Mesenteric fat pad (tissue), 1 donor: ENCODE measurements around the gene MAP4K5. TPM values are rescaled to one million over a fixed set of nuclear protein-coding genes. Genes with fewer than 3 reads are reported as not detected.
"Not testable (repeated sequence)": the region's sequence is repeated elsewhere in the genome, so short reads cannot be mapped to it uniquely, and the experiment has no call there.

Experiments
- DNase-seq: peaks from one replicate; pipeline ENCODE4 v3.0.0-alpha.2; 2020; ENCODE audit warnings: low spot score
- long read RNA-seq: library from polyadenylated mRNA; unstranded; transcript quantifications from one replicate; pipeline ENCODE4 v2.0.0, GENCODE V29; 2020
- total RNA-seq: library from RNA; stranded (reverse); fragmentation: NEBNext Ultra II Directional; extraction: Animal tissue kit (Norgen Biotek cat#: 25700); gene quantifications from one replicate; pipeline ENCODE4 v1.2.1, GENCODE V29; 2021
- donor health status: DM: yes; HTN: yes; CAD: no.

The MAP4K5 gene
- total RNA-seq: 52.6 TPM
- long read RNA-seq, partial matches to known transcripts: 19 of 31 reads
- long read RNA-seq, other reads (novel, unspliced or antisense): 12 of 31 reads

DNA sequence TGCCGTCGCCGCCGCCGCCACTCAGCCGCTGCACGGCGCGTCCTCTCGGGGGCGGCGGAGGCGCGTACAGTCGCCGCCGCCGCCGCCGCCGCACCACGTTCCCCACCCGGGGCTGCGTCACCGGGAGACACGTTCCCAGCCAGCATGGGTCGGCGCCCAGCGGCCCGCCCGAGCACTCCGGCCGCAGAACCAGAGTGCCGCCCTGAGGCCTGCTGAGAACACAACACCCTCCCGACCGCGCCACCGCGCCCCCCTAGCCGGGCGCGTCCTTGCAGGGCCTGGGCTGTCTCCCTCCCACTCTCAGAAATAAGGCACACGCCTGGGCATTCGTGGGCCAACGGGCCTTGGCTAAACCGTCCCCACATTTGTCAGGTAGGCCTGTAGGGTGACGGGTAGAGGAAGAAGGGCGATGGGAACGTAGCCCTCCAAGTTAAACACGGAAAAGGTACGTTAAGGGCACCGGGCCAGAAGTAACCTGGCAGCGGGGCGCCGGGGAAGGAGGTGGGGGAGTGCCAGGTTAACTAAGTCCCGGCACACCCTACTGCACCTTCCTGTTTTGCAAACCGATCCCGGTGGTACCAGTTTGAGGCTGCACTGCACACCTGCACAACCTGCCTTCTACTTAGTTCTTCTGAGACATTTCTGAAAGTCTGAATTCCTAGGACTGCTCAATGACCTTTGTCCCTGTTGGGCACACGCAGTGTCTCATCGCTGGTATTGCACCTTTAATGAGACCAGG, at the start of gene MAP4K5:
Gene MAP4K5, minus strand, starts transcription at position 68 of the 739 bp plus-strand sequence. CDS start 520 bp downstream, outside the sequence.
- peak; percentile 97 for DNase-seq

GRCh38 chr14:50578433-50578832, 46.1 kb upstream of the MAP4K5 start:
- DNase-seq: no peak

- no peak for DNase-seq
These were observed 45.6 kb upstream of the MAP4K5 start for GRCh38 chr14:50577982-50578381.

DNA sequence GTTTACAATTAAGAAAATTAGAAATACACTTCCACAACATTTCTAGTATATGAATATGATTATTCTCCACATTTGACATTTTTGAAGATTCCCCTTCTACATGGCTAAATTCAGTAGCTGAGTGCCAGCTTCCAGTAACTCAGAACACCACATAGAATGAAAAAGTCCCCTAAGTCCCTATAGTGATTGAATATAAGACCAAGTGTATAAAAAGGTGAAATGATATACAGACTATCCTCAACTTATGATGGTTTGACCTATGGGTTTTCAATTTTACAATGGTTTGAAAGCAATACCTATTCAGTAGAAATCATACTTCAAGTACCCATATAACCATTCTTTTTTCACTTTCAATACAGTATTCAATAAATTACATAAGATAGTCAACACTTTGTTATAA, 43.4 kb upstream of the MAP4K5 start:
- no peak for DNase-seq

GRCh38 chr14:50573862-50574261, 41.5 kb upstream of the MAP4K5 start:
- no peak for DNase-seq

- DNase-seq: no peak
These were observed 37.4 kb upstream of the MAP4K5 start for GRCh38 chr14:50569714-50570274.

GRCh38 chr14:50562841-50563240, 30.5 kb upstream of the MAP4K5 start:
- no peak for DNase-seq

DNA sequence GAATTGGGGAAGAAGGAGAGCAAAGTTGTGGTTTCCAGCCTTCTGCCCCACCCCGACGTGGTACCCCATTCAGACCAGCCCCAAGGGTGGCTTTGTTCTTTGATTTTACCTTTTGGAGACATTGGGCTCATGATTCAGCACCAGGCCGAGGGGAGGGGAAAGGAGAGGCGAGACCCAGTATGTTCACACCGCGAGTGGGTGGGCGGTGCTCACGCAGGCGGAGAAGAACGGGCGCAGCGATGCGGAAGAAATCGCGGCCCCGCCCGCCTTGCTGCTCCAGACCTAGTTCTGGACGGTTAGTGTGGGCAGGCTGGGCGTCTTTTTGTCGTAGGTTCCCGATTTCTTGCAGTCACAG, 28.5 kb upstream of the MAP4K5 start:
- no peak for DNase-seq

GRCh38 chr14:50559990-50560930, 27.9 kb upstream of the MAP4K5 start, which contains the start of gene ATL1:
Gene ATL1 (plus strand): TSS chr14:50560145. CDS start chr14:50560266, 121 bp downstream.
- DNase-seq: no peak

DNA sequence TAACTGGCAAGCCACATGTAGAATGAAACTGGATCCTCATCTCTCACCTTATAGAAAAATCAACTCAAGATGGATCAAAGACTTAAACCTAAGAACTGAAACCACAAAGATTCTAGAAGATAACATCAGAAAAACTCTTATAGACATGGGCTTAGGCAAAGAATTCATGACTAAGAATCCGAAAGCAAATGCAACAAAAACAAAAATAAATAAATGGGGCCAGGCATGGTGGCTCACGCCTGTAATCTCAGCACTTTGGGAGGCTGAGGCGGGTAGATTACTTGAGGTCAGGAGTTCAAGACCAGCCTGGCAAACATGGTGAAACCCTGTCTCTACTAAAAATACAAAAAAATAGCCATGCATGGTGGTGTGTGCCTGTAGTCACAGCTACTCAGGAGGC, 20.4 kb upstream of the MAP4K5 start:
- DNase-seq: not testable (repeated sequence)

GRCh38 chr14:50551877-50552276, 19.5 kb upstream of the MAP4K5 start:
- no peak for DNase-seq

- DNase-seq: no peak
These were observed 17.9 kb upstream of the MAP4K5 start for GRCh38 chr14:50550294-50550693.

GRCh38 chr14:50545618-50546017, 13.2 kb upstream of the MAP4K5 start:
- no peak for DNase-seq

DNA sequence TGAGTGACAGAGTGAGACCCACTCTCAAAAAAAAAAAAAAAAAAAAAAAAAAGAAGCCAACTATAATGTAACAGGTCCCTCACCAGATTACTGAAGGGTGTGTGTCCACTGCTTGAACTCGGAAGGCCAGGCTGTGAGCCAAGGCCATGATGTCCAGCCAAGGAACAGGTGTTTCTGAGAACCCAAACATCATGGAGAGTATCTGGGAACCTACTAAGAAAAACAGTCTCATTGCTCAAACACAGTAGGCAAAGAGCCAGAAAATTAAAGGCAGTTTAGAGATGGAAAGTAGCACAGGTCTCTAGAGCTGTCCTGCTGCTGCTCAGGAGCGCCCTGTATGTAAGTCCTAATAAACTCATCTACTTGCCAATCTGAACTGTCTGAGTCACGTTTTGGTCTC, 12.5 kb upstream of the MAP4K5 start:
- DNase-seq: no peak

DNA sequence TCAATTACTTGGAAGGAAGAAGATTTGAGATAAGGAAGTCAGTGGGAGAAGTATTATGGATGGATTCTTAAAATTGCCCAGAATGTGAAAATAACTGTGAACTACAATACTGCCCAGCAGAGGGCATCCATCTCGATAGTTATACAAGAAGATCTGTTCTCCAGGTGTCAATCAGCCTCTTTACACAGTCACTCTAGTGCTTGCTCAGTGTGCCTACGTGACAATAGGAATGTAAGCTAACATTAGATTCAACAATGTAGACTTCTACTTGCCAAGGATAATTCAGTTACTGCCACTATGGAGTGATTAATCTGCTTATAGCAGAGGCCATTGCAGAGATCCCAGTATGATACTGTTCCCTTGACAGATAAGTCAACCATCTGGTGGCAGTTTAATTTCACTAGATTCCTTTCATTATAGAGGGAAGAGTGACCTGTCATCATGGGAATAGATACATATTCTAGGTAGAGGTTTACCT, 10.6 kb upstream of the MAP4K5 start:
- no peak for DNase-seq

DNA sequence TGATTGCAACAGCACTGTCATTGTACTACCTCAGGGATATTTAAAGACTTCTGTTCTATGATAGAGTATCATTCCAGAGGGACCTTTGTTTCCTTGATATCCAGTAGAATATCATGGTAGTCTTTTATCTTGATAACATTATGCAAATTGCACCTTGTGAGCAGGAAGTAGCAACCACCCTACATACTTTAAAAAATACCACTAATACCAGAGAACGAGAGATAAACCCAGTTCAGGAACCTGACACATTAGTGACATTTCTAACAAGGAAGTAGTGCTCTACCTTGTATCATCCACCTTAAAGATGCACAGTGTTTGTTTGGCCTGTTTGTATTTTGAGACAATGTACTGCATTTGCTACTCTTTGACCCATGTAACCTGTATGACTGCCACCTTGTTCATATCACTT, 8.8 kb upstream of the MAP4K5 start:
- no peak for DNase-seq

DNA sequence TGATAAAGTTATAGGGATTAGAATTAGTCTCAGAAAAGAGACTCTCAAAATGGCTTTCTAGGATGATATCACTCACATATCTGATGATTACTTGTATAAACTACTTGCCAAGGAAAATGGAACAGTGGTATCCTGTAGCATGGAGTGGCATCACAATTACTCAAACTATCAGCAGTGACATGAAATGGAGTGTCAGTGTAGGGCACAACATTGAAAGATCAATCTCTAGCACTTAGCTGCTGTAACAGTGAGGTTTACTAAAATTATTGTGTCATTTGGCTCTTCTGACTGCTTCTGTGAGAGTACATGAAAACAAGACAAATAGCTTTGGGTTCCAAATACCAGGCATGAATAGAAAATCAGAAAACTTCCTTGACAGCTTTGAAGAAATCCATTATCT, 6.7 kb upstream of the MAP4K5 start:
- no peak for DNase-seq

DNA sequence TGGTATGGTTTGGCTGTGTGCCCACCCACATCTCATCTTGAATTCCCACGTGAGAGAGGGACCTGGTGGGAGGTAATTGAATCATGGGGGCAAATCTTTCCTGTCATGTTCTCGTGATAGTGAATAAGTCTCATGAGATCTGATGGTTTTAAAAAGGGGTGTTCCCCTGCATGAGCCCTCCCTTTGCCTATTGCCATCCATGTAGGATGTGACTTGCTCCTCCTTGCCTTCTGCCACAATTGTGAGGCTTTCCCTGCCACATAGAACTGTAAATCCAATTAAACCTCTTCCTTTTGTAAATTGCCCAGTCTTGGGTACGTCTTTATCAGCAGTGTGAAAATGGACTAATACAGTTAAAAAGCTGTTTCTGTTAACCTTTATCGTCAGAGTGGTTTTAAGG, 5.7 kb upstream of the MAP4K5 start:
- not testable (repeated sequence) for DNase-seq

GRCh38 chr14:50534997-50535396, 2.6 kb upstream of the MAP4K5 start:
- DNase-seq: no peak

GRCh38 chr14:50534416-50534815, 2.0 kb upstream of the MAP4K5 start:
- no peak for DNase-seq

DNA sequence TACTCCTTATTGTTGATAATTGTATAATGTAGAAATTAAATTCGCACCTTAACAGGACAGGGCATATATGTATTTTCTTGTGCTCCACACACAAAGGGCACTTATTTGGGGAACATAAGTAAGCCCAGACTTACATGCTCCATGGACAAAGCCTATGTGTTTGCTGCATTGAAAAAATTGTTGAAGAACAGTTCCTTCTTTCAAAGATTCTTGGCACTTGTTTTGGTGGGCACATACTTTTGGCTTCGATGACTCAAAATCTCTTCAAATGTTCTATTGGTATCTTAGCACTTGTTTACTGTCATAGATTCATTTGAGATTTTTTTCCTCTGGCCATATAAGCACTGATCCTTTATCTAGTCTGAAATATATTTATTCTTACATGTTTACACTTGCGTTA, 1.4 kb upstream of the MAP4K5 start:
- DNase-seq: no peak

DNA sequence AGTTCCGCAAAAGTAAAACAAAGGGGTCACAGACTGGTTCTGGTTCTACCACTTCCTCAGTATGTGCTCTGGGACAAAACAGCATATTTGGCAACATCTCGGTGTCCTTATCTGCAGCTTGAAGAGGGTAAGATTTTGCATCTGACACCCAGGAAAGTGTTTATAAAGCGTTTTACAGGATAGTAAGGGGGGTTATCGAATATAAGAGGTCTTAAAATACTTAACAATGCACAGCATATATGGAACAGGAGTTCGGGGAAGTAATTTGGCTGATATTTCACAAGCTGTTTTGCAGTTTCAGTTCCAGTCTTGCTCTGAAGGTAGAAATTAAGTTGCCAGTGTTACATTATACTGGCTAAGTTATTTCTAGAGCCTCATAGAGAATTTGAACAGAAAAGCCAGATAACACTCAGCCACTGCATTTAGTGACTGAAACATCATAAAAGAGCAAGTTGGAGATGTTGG, 904 bp upstream of the MAP4K5 start:
- DNase-seq: no peak
